Measurements from ENCODE around the gene FRMPD2. TPM values are rescaled to one million over a fixed set of nuclear protein-coding genes. Genes with fewer than 3 reads are reported as not detected.
A peak's percentile ranks its signal among the peaks of the same experiment; 100 is the strongest.

The FRMPD2 gene
- total RNA-seq, 1 donor from 2014 or later: not detected

GRCh38 chr10:48232717-48233447 is 41.6 kb downstream of the FRMPD2 start:
- DNase-seq (ENCODE audit: low spot score in 2 of 2): peak in 1 of 2 donors; percentile 28
- Histone ChIP-seq H3K4me1 (no peaks in the 10 kb centered on the region), H3K4me3 (no peak overlapping the region), H3K9me3 (no peaks in the 10 kb centered on the region), H3K27ac (no peak overlapping the region), H3K36me3 (no peaks in the 10 kb centered on the region), H3K27me3 (no peaks in the 10 kb centered on the region)
- intact Hi-C loops (cut with DNase I): no loop called here
- no peak for TF ChIP-seq CTCF (IDR thresholded peaks at IDR 0.05)

- H3K9me3 ChIP-seq: no peaks in the 10 kb centered on the region
- no peak for DNase-seq (ENCODE audit: low spot score in 2 of 2)
- no peaks in the 10 kb centered on the region for H3K27me3 ChIP-seq
- H3K36me3 ChIP-seq: no peaks in the 10 kb centered on the region
- no peak for TF ChIP-seq CTCF (IDR thresholded peaks at IDR 0.05)
- H3K4me1 ChIP-seq: no peaks in the 10 kb centered on the region
- H3K27ac ChIP-seq: no peak overlapping the region
- no peak overlapping the region for H3K4me3 ChIP-seq
- intact Hi-C loops (cut with DNase I): no loop called here
These were observed 42.7 kb downstream of the FRMPD2 start for GRCh38 chr10:48231699-48232315.

- H3K9me3 ChIP-seq: no peaks in the 10 kb centered on the region
- no peaks in the 10 kb centered on the region for H3K27me3 ChIP-seq
- TF ChIP-seq CTCF (IDR thresholded peaks at IDR 0.05): no peak
- intact Hi-C loops (cut with DNase I): no loop called here
- H3K27ac ChIP-seq: no peak overlapping the region
- H3K4me1 ChIP-seq: no peaks in the 10 kb centered on the region
- H3K4me3 ChIP-seq: no peak overlapping the region
- no peak for DNase-seq (ENCODE audit: low spot score in 2 of 2)
- H3K36me3 ChIP-seq: no peaks in the 10 kb centered on the region
These were observed 43.3 kb downstream of the FRMPD2 start for GRCh38 chr10:48231178-48231577.

GRCh38 chr10:48227213-48227612 is 47.3 kb downstream of the FRMPD2 start:
- no peak for TF ChIP-seq CTCF (IDR thresholded peaks at IDR 0.05)
- Histone ChIP-seq H3K4me1 (no peaks in the 10 kb centered on the region), H3K36me3 (no peaks in the 10 kb centered on the region), H3K27me3 (no peaks in the 10 kb centered on the region), H3K9me3 (no peaks in the 10 kb centered on the region), H3K4me3 (no peak overlapping the region), H3K27ac (no peak overlapping the region)
- intact Hi-C loops (cut with DNase I): no loop called here
- DNase-seq (ENCODE audit: low spot score in 2 of 2): no peak

GRCh38 chr10:48224979-48225560 is 49.4 kb downstream of the FRMPD2 start:
- Histone ChIP-seq H3K27me3 (no peaks in the 10 kb centered on the region), H3K27ac (no peak overlapping the region), H3K9me3 (no peaks in the 10 kb centered on the region), H3K4me1 (no peaks in the 10 kb centered on the region), H3K4me3 (no peak overlapping the region), H3K36me3 (no peaks in the 10 kb centered on the region)
- DNase-seq (ENCODE audit: low spot score in 2 of 2): no peak
- intact Hi-C loops (cut with DNase I): no loop called here
- no peak for TF ChIP-seq CTCF (IDR thresholded peaks at IDR 0.05)

Data from ascending aorta (tissue), 2 donors.